K562 (cell line): ENCODE data around the gene SPTY2D1. TPM values are rescaled to one million over a fixed set of nuclear protein-coding genes. Genes with fewer than 3 reads are reported as not detected.

Experiments
- CBX3 ChIP-seq, 2 experiments: IDR thresholded peaks; 1 replicate in 1 of 2; 2 replicates in 1 of 2; pipeline ENCODE4 v1.6.1; 2012; ENCODE audit warnings: inconsistent platforms in 2 of 2, low read length in 2 of 2, borderline replicate concordance in 1 of 2, control low read depth in 1 of 2
- CTCF ChIP-seq, 3 experiments: IDR thresholded peaks in 2 of 3; conservative IDR thresholded peaks in 1 of 3; 2 replicates each; pipeline ENCODE4 v1.5.1; 2011 to 2012; ENCODE audit warnings: low read length in 3 of 3, mild to moderate bottlenecking in 3 of 3, control low read depth in 2 of 3, improper control_type of control experiment in 1 of 3, inconsistent platforms in 1 of 3, low read depth in 1 of 3, mixed read lengths in 1 of 3, moderate library complexity in 1 of 3; ENCODE audit not compliant: insufficient read depth in 2 of 3
- GABPB1 ChIP-seq: sonication (generic); formaldehyde crosslinking; IDR thresholded peaks from 2 replicates; pipeline ENCODE4 v1.8.0; 2022; ENCODE audit warnings: mild to moderate bottlenecking, missing genetic modification reagents
- SMC3 ChIP-seq: conservative IDR thresholded peaks from 2 replicates; pipeline ENCODE4 v1.6.1; 2011; ENCODE audit warnings: low read depth, low read length, improper control_type of control experiment; ENCODE audit not compliant: insufficient read depth
- ZBTB33 ChIP-seq: sonication (generic); formaldehyde crosslinking; IDR thresholded peaks from 2 replicates; pipeline ENCODE4 v1.8.1; 2023; ENCODE audit warnings: mild to moderate bottlenecking, missing genetic modification reagents
- polyA plus RNA-seq, 8 experiments: library from polyadenylated mRNA; depleted of rRNA in 4 of 8; stranded (reverse) in 5 of 8; unstranded in 3 of 8; fragments of >200 nt; fragmentation: Nextera tagmentation in 2 of 8; fragmentation: Illumina TruSeq in 1 of 8; extraction: Ambion mirVana in 2 of 8; extraction: Trizol in 1 of 8; gene quantifications; 2 replicates each; pipeline versions ENCODE4 v1.2.1 to v1.2.3, GENCODE V29; 2011 to 2014; ENCODE audit warnings: inconsistent platforms in 1 of 8, missing spikeins in 1 of 8
- total RNA-seq, 7 experiments: library from RNA; depleted of rRNA in 6 of 7; stranded (reverse); fragments of >200 nt in 6 of 7; fragmentation: Illumina TruSeq in 2 of 7; extraction: Trizol in 2 of 7; gene quantifications; 2 replicates each; pipeline versions ENCODE4 v1.2.1 to v1.2.3, GENCODE V29; 2011 to 2021; ENCODE audit warnings: low replicate concordance in 1 of 7
- TF ChIP-seq, protein P1 (sequence below): IDR thresholded peaks from 2 replicates; pipeline ENCODE4 v1.6.1; 2011; ENCODE audit not compliant: insufficient read length; ENCODE audit errors: extremely low read depth
- TF ChIP-seq, protein P2 (sequence below), 2 experiments: fragments of 450-650 bp; formaldehyde crosslinking in 1 of 2; IDR thresholded peaks; 2 replicates each; pipeline versions ENCODE4 v1.4.0 to v1.6.1; 2014 to 2020; ENCODE audit warnings: mild to moderate bottlenecking in 2 of 2, borderline replicate concordance in 1 of 2, low read depth in 1 of 2
- TF ChIP-seq, protein P3 (sequence below): sonication (generic); formaldehyde crosslinking; IDR thresholded peaks from 2 replicates; pipeline ENCODE4 v1.8.0; 2022; ENCODE audit warnings: mild to moderate bottlenecking, missing genetic modification reagents

SPTY2D1 gene
- total and polyA plus RNA-seq, 9 of the 15 experiments (the other 6 are each of a cell fraction or from before 2014, with no cell fraction given): 3.2 to 32.1 (median 12.9) TPM

- TF ChIP-seq ZBTB33 (CRISPR knock-in tag) (peak; percentile 11; the same call in 1 of the 2 replicates), SMC3 (peak; percentile 64; the same call in 1 of the 2 replicates), GABPB1 (CRISPR knock-in tag) (peak; percentile 28; the same call in 1 of the 2 replicates), CBX3 (IDR thresholded peaks at IDR 0.05; ENCODE audit: borderline replicate concordance in 1 of 2, low read length in 2 of 2) (peak in 1 of 2 experiments; percentile 87; a peak in 2 of 3 replicates), CTCF (IDR thresholded peaks at IDR 0.05 in 2 of 3, conservative IDR thresholded peaks at IDR 0.05 in 1 of 3; ENCODE audit: insufficient read depth in 2 of 3, low read depth in 1 of 3, low read length in 3 of 3) (peak; percentile 75 to 92 (median 89))
- TF ChIP-seq, protein P1, sequence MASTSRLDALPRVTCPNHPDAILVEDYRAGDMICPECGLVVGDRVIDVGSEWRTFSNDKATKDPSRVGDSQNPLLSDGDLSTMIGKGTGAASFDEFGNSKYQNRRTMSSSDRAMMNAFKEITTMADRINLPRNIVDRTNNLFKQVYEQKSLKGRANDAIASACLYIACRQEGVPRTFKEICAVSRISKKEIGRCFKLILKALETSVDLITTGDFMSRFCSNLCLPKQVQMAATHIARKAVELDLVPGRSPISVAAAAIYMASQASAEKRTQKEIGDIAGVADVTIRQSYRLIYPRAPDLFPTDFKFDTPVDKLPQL: no peak
- TF ChIP-seq, protein P2, sequence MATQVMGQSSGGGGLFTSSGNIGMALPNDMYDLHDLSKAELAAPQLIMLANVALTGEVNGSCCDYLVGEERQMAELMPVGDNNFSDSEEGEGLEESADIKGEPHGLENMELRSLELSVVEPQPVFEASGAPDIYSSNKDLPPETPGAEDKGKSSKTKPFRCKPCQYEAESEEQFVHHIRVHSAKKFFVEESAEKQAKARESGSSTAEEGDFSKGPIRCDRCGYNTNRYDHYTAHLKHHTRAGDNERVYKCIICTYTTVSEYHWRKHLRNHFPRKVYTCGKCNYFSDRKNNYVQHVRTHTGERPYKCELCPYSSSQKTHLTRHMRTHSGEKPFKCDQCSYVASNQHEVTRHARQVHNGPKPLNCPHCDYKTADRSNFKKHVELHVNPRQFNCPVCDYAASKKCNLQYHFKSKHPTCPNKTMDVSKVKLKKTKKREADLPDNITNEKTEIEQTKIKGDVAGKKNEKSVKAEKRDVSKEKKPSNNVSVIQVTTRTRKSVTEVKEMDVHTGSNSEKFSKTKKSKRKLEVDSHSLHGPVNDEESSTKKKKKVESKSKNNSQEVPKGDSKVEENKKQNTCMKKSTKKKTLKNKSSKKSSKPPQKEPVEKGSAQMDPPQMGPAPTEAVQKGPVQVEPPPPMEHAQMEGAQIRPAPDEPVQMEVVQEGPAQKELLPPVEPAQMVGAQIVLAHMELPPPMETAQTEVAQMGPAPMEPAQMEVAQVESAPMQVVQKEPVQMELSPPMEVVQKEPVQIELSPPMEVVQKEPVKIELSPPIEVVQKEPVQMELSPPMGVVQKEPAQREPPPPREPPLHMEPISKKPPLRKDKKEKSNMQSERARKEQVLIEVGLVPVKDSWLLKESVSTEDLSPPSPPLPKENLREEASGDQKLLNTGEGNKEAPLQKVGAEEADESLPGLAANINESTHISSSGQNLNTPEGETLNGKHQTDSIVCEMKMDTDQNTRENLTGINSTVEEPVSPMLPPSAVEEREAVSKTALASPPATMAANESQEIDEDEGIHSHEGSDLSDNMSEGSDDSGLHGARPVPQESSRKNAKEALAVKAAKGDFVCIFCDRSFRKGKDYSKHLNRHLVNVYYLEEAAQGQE (IDR thresholded peaks at IDR 0.05; ENCODE audit: borderline replicate concordance): peak; percentile 65; the same call in 1 of the 2 replicates
- TF ChIP-seq, protein P2 (CRISPR knock-in tag; IDR thresholded peaks at IDR 0.05; ENCODE audit: low read depth): no peak
- TF ChIP-seq, protein P3, sequence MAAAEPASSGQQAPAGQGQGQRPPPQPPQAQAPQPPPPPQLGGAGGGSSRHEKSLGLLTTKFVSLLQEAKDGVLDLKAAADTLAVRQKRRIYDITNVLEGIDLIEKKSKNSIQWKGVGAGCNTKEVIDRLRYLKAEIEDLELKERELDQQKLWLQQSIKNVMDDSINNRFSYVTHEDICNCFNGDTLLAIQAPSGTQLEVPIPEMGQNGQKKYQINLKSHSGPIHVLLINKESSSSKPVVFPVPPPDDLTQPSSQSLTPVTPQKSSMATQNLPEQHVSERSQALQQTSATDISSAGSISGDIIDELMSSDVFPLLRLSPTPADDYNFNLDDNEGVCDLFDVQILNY: no peak
Observed at GRCh38 chr11:18650859-18651557, 16.9 kb upstream of the SPTY2D1 start (continued).
